Measurements from ENCODE around the gene POC1A. TPM values are rescaled to one million over a fixed set of nuclear protein-coding genes. Genes with fewer than 3 reads are reported as not detected.

The POC1A gene
- total RNA-seq, 1 donor from 2014 or later: 1.2 TPM

DNA sequence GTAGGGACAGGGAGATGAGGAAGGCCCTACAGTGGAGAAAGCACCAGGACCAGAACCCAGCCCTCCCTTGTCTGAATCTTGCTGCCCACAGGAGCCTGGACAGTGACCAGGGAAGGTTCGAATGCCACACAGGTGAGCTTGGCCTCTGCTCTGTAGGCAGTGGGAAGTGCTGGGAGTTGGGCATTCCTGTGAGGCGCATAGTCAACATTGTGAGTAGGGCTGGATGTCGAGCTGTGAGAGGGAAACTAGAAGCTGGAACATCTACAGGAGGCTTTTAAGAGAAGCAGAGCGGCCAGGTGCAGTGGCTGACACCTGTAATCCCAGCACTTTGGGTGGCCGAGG is 23.4 kb upstream of the POC1A start:
- intact Hi-C loops (cut with micrococcal nuclease): no loop called here
- DNase-seq: no peak
- TF ChIP-seq, protein P1, sequence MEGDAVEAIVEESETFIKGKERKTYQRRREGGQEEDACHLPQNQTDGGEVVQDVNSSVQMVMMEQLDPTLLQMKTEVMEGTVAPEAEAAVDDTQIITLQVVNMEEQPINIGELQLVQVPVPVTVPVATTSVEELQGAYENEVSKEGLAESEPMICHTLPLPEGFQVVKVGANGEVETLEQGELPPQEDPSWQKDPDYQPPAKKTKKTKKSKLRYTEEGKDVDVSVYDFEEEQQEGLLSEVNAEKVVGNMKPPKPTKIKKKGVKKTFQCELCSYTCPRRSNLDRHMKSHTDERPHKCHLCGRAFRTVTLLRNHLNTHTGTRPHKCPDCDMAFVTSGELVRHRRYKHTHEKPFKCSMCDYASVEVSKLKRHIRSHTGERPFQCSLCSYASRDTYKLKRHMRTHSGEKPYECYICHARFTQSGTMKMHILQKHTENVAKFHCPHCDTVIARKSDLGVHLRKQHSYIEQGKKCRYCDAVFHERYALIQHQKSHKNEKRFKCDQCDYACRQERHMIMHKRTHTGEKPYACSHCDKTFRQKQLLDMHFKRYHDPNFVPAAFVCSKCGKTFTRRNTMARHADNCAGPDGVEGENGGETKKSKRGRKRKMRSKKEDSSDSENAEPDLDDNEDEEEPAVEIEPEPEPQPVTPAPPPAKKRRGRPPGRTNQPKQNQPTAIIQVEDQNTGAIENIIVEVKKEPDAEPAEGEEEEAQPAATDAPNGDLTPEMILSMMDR (IDR thresholded peaks at IDR 0.05; ENCODE audit: borderline replicate concordance): no peak

DNA sequence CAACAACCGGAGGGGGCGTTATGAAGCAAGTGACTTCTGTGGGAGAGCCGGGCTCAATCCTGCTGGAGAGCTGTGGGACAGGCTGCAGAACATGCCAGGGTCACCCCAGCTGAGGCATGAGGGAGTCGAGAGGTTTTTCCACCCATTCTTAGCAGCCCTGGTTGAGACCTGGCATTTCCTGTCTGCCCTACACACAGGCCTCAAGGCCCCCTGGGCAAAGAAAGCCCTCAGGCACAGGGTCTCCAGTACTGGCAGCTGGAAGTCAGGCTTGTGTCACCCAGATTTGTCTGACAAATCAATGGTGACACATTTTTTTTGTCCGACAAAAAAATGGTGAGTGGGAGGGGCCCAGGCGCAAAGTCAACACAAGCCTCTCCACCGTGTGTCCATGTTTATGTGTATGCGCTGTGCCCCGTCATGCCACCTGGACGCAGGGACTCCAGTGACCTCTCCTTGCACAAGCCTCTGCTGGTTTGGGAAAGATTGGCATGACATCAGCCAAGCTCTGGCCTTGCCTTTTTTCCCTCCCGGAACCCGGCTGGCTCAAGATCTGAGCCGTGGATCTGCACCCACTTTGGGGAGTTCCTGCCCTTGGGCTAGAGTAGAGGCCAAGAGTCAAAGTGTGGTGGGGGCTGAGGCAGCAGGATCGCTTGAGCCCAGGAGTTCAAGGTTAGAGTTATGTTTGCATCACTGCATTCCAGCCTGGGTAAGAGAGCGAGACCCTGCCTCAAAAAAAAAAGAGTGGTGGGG is 22.9 kb upstream of the POC1A start:
- TF ChIP-seq, protein P1 (IDR thresholded peaks at IDR 0.05; ENCODE audit: borderline replicate concordance): no peak
- no peak for DNase-seq
- intact Hi-C loops (cut with micrococcal nuclease): no loop called here
- Histone ChIP-seq H3K27me3 (ENCODE audit: low read depth) (no peaks in the 10 kb centered on the region), H3K27ac (replicated peaks) (no peak overlapping the region), H3K4me3 (no peak overlapping the region), H3K4me1 (peaks cover 10% of the 10 kb centered on the region), H3K36me3 (no peaks in the 10 kb centered on the region), H3K9me3 (replicated peaks) (no peaks in the 10 kb centered on the region)

More for the DNA sequence above, 23.4 kb upstream of the POC1A start:
- H3K9me3 ChIP-seq (replicated peaks): no peaks in the 10 kb centered on the region
- no peaks in the 10 kb centered on the region for H3K27me3 ChIP-seq (ENCODE audit: low read depth)
- H3K4me3 ChIP-seq: no peak overlapping the region
- no peak overlapping the region for H3K27ac ChIP-seq (replicated peaks)
- H3K4me1 ChIP-seq: peaks cover 15% of the 10 kb centered on the region
- no peaks in the 10 kb centered on the region for H3K36me3 ChIP-seq

GRCh38 chr3:52176180-52176752 is 22.0 kb upstream of the POC1A start:
- Histone ChIP-seq H3K36me3 (no peaks in the 10 kb centered on the region), H3K4me3 (no peak overlapping the region), H3K4me1 (peaks cover 1% of the 10 kb centered on the region), H3K27ac (replicated peaks) (no peak overlapping the region), H3K27me3 (ENCODE audit: low read depth) (no peaks in the 10 kb centered on the region), H3K9me3 (replicated peaks) (no peaks in the 10 kb centered on the region)
- no peak for DNase-seq
- intact Hi-C loops (cut with micrococcal nuclease): no loop called here
- TF ChIP-seq, protein P1 (IDR thresholded peaks at IDR 0.05; ENCODE audit: borderline replicate concordance): no peak

DNA sequence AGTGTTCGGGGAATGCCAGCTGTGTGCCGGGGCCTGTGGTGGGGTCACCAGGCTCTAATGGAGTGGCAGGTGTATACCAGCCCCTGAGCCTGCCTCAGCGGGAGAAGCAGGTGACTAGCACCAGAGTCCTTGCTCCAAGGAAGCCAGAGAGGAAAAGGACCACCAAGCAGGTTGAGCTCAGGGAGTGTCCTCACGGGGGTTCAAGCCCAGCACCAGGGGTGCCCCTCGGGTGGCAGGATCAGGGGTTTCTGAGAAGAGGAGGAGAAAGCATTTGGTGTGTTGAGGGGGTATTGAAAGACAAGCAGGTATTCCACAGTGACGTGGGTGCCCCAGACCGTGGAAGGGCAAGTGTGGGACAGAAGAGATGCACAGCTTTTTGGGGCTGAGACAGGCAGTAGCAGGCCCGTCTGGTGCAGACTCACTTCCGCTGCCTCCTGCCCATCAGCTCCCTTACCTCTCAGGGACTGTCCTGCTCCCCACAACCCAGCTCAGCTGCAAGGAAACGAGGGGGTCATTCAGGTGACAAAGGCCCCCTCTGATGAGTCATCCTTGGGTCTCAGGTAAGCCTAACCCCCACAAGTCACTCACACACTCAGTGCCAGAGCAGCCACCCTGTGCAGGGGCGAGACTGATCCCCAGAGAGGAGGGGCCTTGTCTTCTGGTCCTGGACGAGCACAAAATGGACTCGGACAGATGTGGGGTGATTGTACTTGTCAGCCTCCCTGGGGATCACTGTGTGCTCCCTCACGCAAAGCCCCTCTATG is 21.4 kb upstream of the POC1A start:
- Histone ChIP-seq H3K4me1 (no peaks in the 10 kb centered on the region), H3K36me3 (no peaks in the 10 kb centered on the region), H3K27me3 (ENCODE audit: low read depth) (no peaks in the 10 kb centered on the region), H3K27ac (replicated peaks) (no peak overlapping the region), H3K9me3 (replicated peaks) (no peaks in the 10 kb centered on the region), H3K4me3 (no peak overlapping the region)
- intact Hi-C loops (cut with micrococcal nuclease): no loop called here
- TF ChIP-seq, protein P1 (IDR thresholded peaks at IDR 0.05; ENCODE audit: borderline replicate concordance): no peak
- DNase-seq: no peak

DNA sequence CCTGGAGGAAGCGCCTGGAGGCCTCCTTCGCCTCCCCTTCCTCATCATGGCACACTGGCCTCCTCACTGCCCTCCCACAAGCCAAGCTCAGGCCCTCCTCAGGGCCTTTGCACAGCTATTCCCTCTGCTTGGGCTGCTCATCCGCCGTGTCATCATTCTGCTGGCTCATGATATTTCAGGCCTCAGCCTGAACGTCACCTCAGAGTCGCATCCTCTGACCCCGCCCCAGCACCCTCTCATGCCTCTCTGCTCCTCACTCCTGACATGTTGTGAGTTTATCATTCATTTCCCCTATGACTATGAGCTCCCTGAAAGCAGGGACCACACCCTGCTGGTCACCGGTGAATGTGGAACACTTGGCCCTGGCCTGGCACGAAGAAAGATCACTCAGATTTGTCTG is 20.7 kb upstream of the POC1A start:
- H3K4me1 ChIP-seq: no peaks in the 10 kb centered on the region
- no peaks in the 10 kb centered on the region for H3K27me3 ChIP-seq (ENCODE audit: low read depth)
- TF ChIP-seq, protein P1 (IDR thresholded peaks at IDR 0.05; ENCODE audit: borderline replicate concordance): no peak
- DNase-seq: no peak
- H3K27ac ChIP-seq (replicated peaks): no peak overlapping the region
- no peaks in the 10 kb centered on the region for H3K36me3 ChIP-seq
- no peak overlapping the region for H3K4me3 ChIP-seq
- intact Hi-C loops (cut with micrococcal nuclease): no loop called here
- H3K9me3 ChIP-seq (replicated peaks): no peaks in the 10 kb centered on the region

Measured in left ventricle myocardium inferior (tissue), 1 donor.